Heart left ventricle (tissue), 13 donors: Measurements from ENCODE around the gene GADD45B.
"Not testable (repeated sequence)": the region's sequence is repeated elsewhere in the genome, so short reads cannot be mapped to it uniquely, and the experiment has no call there.

Source experiments
- CTCF ChIP-seq, 12 donors: fragments of 200-600 bp; sonication (generic) in 4 of 12; IDR thresholded peaks; one replicate each; pipeline versions ENCODE4 v1.5.0 to v1.8.0; 2018 to 2022; ENCODE audit warnings: antibody characterized with exemption in 12 of 12, mild to moderate bottlenecking in 5 of 12
- POLR2A ChIP-seq, 2 donors: fragments of 450-650 bp; IDR thresholded peaks; one replicate each; pipeline ENCODE4 v1.6.1; 2017; ENCODE audit warnings: antibody characterized with exemption in 2 of 2, mild to moderate bottlenecking in 2 of 2, moderate library complexity in 2 of 2
- donor health status: ischemic (EF 13 %, LVEDD 7.1; RV severe dilation, severe dysfunction).
- donor health status: DM: no; HTN: yes; CAD: no.
- donor health status: DM: no; HTN: no; CAD: no.
- donor health status: ischemic (EF 25% LVEDD 6.9; RV normal size, moderate dysfunction).
- donor health status: ischemic (EF 25% LVEDD 5.7; RV mildly dilated, moderate dysfunction).
- donor health status: ischemic (EF 35%, LVEDD 5.7; RV mildly dilated, moderate dysfunction).
- donor health status: nonischemic (EF 11% LVEDD 7.7; RV severe dilation, severe dysfunction).
- donor health status: DM: yes; HTN: yes; CAD: no.
- donor health status: PGD.
- donor health status: ischemic (EF 29% LVEDD 5.4; RV normal size, mild dysfunction).
- donor health status: nonischemic (EF 23%, LVEDD 6.1; RV moderate dilation, normal function).

DNA sequence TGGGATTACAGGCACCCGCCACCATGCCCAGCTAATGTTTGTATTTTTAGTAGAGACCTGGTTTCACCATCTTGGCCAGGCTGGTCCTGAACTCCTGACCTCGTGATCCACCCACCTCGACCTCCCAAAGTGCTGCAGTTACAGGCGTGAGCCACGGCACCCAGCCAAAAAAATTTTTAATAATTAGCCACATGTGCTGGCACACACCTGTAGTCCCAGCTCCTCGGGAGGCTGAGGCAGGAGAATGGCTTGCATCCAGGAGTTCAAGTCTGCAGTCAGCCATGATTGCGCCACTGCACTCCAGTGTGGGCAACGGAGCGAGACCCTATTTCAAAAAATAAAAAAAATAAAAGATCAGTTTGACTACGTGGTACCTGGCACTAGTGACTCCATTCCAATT, 17.2 kb upstream of the GADD45B start:
- TF ChIP-seq CTCF, POLR2A (IDR thresholded peaks at IDR 0.05): not testable (repeated sequence)
